GM18951 (cell line): Measurements from ENCODE around the gene LBHD2.
"Not testable (repeated sequence)": the region's sequence is repeated elsewhere in the genome, so short reads cannot be mapped to it uniquely, and the experiment has no call there.

Experiments
- POLR2A ChIP-seq: IDR thresholded peaks from 4 replicates; pipeline ENCODE4 v1.6.1; 2011; ENCODE audit warnings: mild to moderate bottlenecking; ENCODE audit not compliant: insufficient read length, insufficient read depth; ENCODE audit errors: extremely low read depth
- in situ Hi-C: fragments of 300-500 bp; cut with MboI; formaldehyde crosslinking; loops from one replicate; pipeline ENCODE4 v1.12.0; 2022; ENCODE audit warnings: low sequenced_read_pairs, mixed read lengths, inconsistent platforms; ENCODE audit not compliant: unreplicated experiment

Gene LBHD2

GRCh38 chr14:103107455-103107854 lies 23.4 kb downstream of the LBHD2 start:
- TF ChIP-seq POLR2A = no peak

GRCh38 chr14:103107941-103108748 lies 24.1 kb downstream of the LBHD2 start:
- no peak for TF ChIP-seq POLR2A
- in situ Hi-C loops = no loop called here

More at GRCh38 chr14:103107455-103107854, 23.4 kb downstream of the LBHD2 start:
- in situ Hi-C loops = no loop called here

- TF ChIP-seq POLR2A = no peak
- in situ Hi-C loops = no loop called here
Observed at GRCh38 chr14:103108749-103109207, 24.8 kb downstream of the LBHD2 start.

- TF ChIP-seq POLR2A = no peak
- in situ Hi-C loops = no loop called here
Observed at GRCh38 chr14:103109535-103110441, 25.8 kb downstream of the LBHD2 start.

- in situ Hi-C loops = no loop called here
- no peak for TF ChIP-seq POLR2A
Observed at GRCh38 chr14:103110681-103111231, 26.7 kb downstream of the LBHD2 start.

GRCh38 chr14:103111232-103111868 lies 27.3 kb downstream of the LBHD2 start:
- in situ Hi-C loops = no loop called here
- TF ChIP-seq POLR2A = no peak

- in situ Hi-C loops = no loop called here
- no peak for TF ChIP-seq POLR2A
Observed at GRCh38 chr14:103112400-103113243, 28.6 kb downstream of the LBHD2 start.

- in situ Hi-C loops = no loop called here
- no peak for TF ChIP-seq POLR2A
Observed at GRCh38 chr14:103113303-103113702, 29.3 kb downstream of the LBHD2 start.

GRCh38 chr14:103113774-103114173 lies 29.8 kb downstream of the LBHD2 start:
- TF ChIP-seq POLR2A = no peak
- in situ Hi-C loops = no loop called here

GRCh38 chr14:103115086-103115679 lies 31.2 kb downstream of the LBHD2 start:
- in situ Hi-C loops = not testable (repeated sequence)

- TF ChIP-seq POLR2A = no peak
- in situ Hi-C loops = no loop called here
Observed at GRCh38 chr14:103115845-103116572, 32.0 kb downstream of the LBHD2 start.
